Caco-2 (cell line): ENCODE data around the gene EPX. TPM values are rescaled to one million over a fixed set of nuclear protein-coding genes. Genes with fewer than 3 reads are reported as not detected.

Experiments
- BruUV-seq: library from RNA; stranded (reverse); fragments of 400-500 nt; replicated peaks from 2 replicates; lab custom pipeline; 2021; lab: Mats Ljungman, UMichigan
- CTCF ChIA-PET: fragments of 300-600 bp; sonication (Branson Sonifier 250); formaldehyde crosslinking; loops from one replicate; lab custom pipeline; 2022; ENCODE audit warnings: antibody characterized with exemption; lab: Charles Lee
- POLR2A ChIA-PET: fragments of 300-600 bp; sonication (Branson Sonifier 250); formaldehyde crosslinking; loops from one replicate; lab custom pipeline; 2022; ENCODE audit warnings: antibody characterized with exemption; lab: Charles Lee
- DNase-seq, 2 experiments: peaks; one replicate each; pipeline versions ENCODE4 v3.0.0 to v3.0.0-alpha.2; 2020 to 2022
- H3K27me3 ChIP-seq: replicated peaks from 2 replicates; pipeline ENCODE4 v1.6.0; 2011; ENCODE audit warnings: low read length; ENCODE audit not compliant: control insufficient read depth, insufficient read depth
- H3K36me3 ChIP-seq: 2 replicates; pipeline ENCODE4 v1.5.1; 2011; ENCODE audit warnings: low read length; ENCODE audit not compliant: control insufficient read depth, insufficient read depth
- H3K4me1 ChIP-seq: fragments of 250-450 bp; sonication (Bioruptor Pico); 2 replicates; pipeline ENCODE4 v1.5.1; 2020; ENCODE audit warnings: mild to moderate bottlenecking
- H3K4me3 ChIP-seq: 2 replicates; pipeline ENCODE4 v1.5.1; 2011; ENCODE audit warnings: low read depth, mild to moderate bottlenecking, control low read depth, low read length
- H3K9me3 ChIP-seq: fragments of 250-450 bp; sonication (Bioruptor Pico); 2 replicates; pipeline ENCODE4 v1.5.1; 2020; ENCODE audit warnings: mild to moderate bottlenecking, moderate library complexity
- H3K27ac Mint-ChIP-seq: one replicate; pipeline ENCODE4 v1.8.0; 2022; ENCODE audit warnings: mixed read lengths; ENCODE audit not compliant: unreplicated experiment
- H3K27me3 Mint-ChIP-seq: one replicate; pipeline ENCODE4 v1.8.0; 2022; ENCODE audit warnings: mixed read lengths; ENCODE audit not compliant: insufficient read depth, unreplicated experiment
- H3K36me3 Mint-ChIP-seq: one replicate; pipeline ENCODE4 v1.8.0; 2022; ENCODE audit warnings: mild to moderate bottlenecking, mixed read lengths; ENCODE audit not compliant: insufficient read depth, unreplicated experiment
- H3K4me1 Mint-ChIP-seq: one replicate; pipeline ENCODE4 v1.8.0; 2022; ENCODE audit warnings: low read depth, mixed read lengths; ENCODE audit not compliant: unreplicated experiment
- H3K4me3 Mint-ChIP-seq: one replicate; pipeline ENCODE4 v1.8.0; 2022; ENCODE audit warnings: mild to moderate bottlenecking, moderate library complexity, mixed read lengths; ENCODE audit not compliant: unreplicated experiment
- H3K9me3 Mint-ChIP-seq: one replicate; pipeline ENCODE4 v1.8.0; 2022; ENCODE audit warnings: mixed read lengths; ENCODE audit not compliant: unreplicated experiment
- intact Hi-C: fragments of 100-400 bp; cut with micrococcal nuclease; formaldehyde crosslinking; loops from one replicate; pipeline ENCODE4 v1.10.0; 2022; ENCODE audit not compliant: unreplicated experiment
- total RNA-seq: library from RNA; stranded (reverse); gene quantifications from 2 replicates; pipeline ENCODE4 v1.2.3, GENCODE V29; 2022
- TF ChIP-seq, protein P1 (sequence below), 2 experiments: fragments of 200-600 bp in 1 of 2; IDR thresholded peaks; 1 replicate in 1 of 2; 2 replicates in 1 of 2; pipeline versions ENCODE4 v1.5.1 to v1.8.0; 2011 to 2022; ENCODE audit warnings: antibody characterized with exemption in 1 of 2, control low read depth in 1 of 2, inconsistent platforms in 1 of 2, low read depth in 1 of 2, low read length in 1 of 2, mild to moderate bottlenecking in 1 of 2, moderate library complexity in 1 of 2; ENCODE audit not compliant: insufficient read depth in 1 of 2, severe bottlenecking in 1 of 2, unreplicated experiment in 1 of 2

Gene EPX
- total RNA-seq, 1 experiment from 2014 or later, result not detected

DNA sequence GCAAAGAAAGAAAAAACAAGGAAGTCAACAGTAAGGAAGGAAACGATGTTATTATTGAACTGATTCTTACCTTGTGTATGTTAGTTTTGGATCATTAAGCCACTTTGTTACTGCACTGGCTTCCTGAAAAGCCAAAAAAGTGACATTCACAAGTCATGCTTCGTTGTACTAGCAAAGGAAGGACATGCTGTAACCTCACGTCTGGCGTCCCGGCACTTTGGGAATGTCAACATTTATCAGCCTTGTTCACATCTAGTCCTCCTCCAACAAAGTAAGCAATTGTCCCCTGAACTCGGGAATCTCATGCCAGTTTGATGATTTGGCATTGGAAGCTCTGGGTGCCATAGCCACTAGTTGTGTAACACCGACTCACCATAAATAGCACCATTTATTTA is 27.3 kb downstream of the EPX start:
- BruUV-seq, result no TSS peak
- Histone ChIP-seq H3K4me3 (peak overlapping the region; percentile 53), H3K27me3 (no peaks in the 10 kb centered on the region), H3K9me3 (no peaks in the 10 kb centered on the region), H3K4me1 (no peaks in the 10 kb centered on the region), H3K36me3 (no peaks in the 10 kb centered on the region; the same call in 1 of the 2 replicates)
- TF ChIP-seq, protein P1, sequence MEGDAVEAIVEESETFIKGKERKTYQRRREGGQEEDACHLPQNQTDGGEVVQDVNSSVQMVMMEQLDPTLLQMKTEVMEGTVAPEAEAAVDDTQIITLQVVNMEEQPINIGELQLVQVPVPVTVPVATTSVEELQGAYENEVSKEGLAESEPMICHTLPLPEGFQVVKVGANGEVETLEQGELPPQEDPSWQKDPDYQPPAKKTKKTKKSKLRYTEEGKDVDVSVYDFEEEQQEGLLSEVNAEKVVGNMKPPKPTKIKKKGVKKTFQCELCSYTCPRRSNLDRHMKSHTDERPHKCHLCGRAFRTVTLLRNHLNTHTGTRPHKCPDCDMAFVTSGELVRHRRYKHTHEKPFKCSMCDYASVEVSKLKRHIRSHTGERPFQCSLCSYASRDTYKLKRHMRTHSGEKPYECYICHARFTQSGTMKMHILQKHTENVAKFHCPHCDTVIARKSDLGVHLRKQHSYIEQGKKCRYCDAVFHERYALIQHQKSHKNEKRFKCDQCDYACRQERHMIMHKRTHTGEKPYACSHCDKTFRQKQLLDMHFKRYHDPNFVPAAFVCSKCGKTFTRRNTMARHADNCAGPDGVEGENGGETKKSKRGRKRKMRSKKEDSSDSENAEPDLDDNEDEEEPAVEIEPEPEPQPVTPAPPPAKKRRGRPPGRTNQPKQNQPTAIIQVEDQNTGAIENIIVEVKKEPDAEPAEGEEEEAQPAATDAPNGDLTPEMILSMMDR (IDR thresholded peaks at IDR 0.05; ENCODE audit: insufficient read depth in 1 of 2, low read depth in 1 of 2, low read length in 1 of 2, severe bottlenecking in 1 of 2, unreplicated experiment in 1 of 2), result no peak
- Mint-ChIP-seq H3K4me3 (peak overlapping the region; percentile 94), H3K36me3 (peaks cover 13% of the 10 kb centered on the region), H3K9me3 (no peaks in the 10 kb centered on the region), H3K27ac (peak overlapping the region; percentile 97), H3K4me1 (peaks cover 9% of the 10 kb centered on the region), H3K27me3 (peaks cover 3% of the 10 kb centered on the region)
- CTCF ChIA-PET, result interaction anchor here (1.5 to 2.0 kb wide), 2 partner anchors 20 to 30 kb away, joined by 5 to 8 read pairs; no protein-coding TSS in a partner anchor
- POLR2A ChIA-PET, result interaction anchor here (1.2 kb wide), 1 partner anchor 8 kb away, joined by 3 read pairs; no protein-coding TSS in a partner anchor
- no peak for DNase-seq
- intact Hi-C loops, result loop anchor here (1.0 kb wide), 1 partner anchor 19 kb away; no protein-coding TSS in a partner anchor

DNA sequence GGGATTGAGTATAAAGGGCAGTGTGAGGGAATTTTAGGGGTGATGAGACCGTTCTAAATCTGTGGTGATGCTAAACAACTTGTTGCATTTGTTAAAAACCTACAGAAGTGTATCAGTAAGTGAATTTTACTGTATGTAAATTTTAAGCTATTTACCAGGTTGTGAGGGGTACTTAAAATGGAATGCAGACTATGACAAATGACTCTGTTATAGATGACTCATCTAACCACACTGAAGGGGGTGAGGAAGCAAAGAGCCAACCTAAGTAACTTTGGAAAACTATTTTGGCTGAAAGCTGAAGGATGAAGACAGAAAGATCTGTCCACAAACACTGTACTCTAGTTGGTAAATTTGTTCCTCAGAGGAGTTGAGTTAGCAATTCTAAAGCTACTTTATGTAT is 31.8 kb downstream of the EPX start:
- Mint-ChIP-seq H3K4me1 (peaks cover 9% of the 10 kb centered on the region), H3K36me3 (peaks cover 2% of the 10 kb centered on the region), H3K9me3 (no peaks in the 10 kb centered on the region), H3K27me3 (peaks cover 5% of the 10 kb centered on the region), H3K27ac (no peak overlapping the region), H3K4me3 (no peak overlapping the region)
- intact Hi-C loops, result no loop called here
- CTCF ChIA-PET, result interaction anchor here (0.7 kb wide), 2 partner anchors 24 to 223 kb away, joined by 3 read pairs; no protein-coding TSS in a partner anchor
- Histone ChIP-seq H3K36me3 (no peaks in the 10 kb centered on the region), H3K4me3 (no peak overlapping the region), H3K27me3 (no peaks in the 10 kb centered on the region; the same call in 1 of the 2 replicates), H3K4me1 (no peaks in the 10 kb centered on the region), H3K9me3 (no peaks in the 10 kb centered on the region)
- DNase-seq, result no peak
- BruUV-seq, result no TSS peak
- TF ChIP-seq, protein P1 (IDR thresholded peaks at IDR 0.05; ENCODE audit: insufficient read depth in 1 of 2, low read depth in 1 of 2, low read length in 1 of 2, severe bottlenecking in 1 of 2, unreplicated experiment in 1 of 2), result no peak
- POLR2A ChIA-PET, result interaction anchor here (0.6 kb wide), 1 partner anchor 156 kb away, joined by 3 read pairs; no protein-coding TSS in a partner anchor

DNA sequence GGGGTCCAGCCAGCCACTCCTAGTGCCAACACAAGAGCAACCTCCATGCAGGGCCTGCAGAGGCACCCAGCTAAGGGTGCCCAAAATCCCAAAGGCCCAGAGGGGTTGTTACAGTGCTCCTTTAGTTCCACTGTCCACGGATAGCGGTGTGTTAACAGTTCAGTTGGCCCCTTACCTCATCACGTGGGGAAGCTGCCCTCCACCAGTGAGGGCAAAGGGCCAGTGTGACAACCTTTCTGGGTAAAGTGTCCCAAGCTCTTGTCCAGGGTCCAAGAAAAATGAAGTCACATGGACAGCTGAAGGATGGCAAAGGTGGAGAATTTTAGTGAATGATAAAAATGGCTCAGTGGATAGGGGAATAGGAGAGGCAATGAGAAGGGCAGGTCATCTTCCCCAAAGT is 35.2 kb downstream of the EPX start:
- Mint-ChIP-seq H3K27ac (no peak overlapping the region), H3K9me3 (no peaks in the 10 kb centered on the region), H3K27me3 (peaks cover 7% of the 10 kb centered on the region), H3K36me3 (no peaks in the 10 kb centered on the region), H3K4me3 (no peak overlapping the region), H3K4me1 (peaks cover 9% of the 10 kb centered on the region)
- ChIA-PET POLR2A (interaction anchor here (1.0 kb wide), 1 partner anchor 8 kb away, joined by 3 read pairs; the partner anchor contains the start of gene MKS1), CTCF (no interaction called here)
- no TSS peak for BruUV-seq
- TF ChIP-seq, protein P1 (IDR thresholded peaks at IDR 0.05; ENCODE audit: insufficient read depth in 1 of 2, low read depth in 1 of 2, low read length in 1 of 2, severe bottlenecking in 1 of 2, unreplicated experiment in 1 of 2), result no peak
- H3K4me1 ChIP-seq, result no peaks in the 10 kb centered on the region
- no peak overlapping the region for H3K4me3 ChIP-seq
- DNase-seq, result no peak
- no peaks in the 10 kb centered on the region; the same call in 1 of the 2 replicates for H3K9me3 ChIP-seq
- no peaks in the 10 kb centered on the region; the same call in 1 of the 2 replicates for H3K27me3 ChIP-seq
- intact Hi-C loops, result no loop called here
- H3K36me3 ChIP-seq, result no peaks in the 10 kb centered on the region
